GM21528 (cell line): Measurements from ENCODE around the gene ST6GALNAC1.
"Not testable (repeated sequence)": the region's sequence is repeated elsewhere in the genome, so short reads cannot be mapped to it uniquely, and the experiment has no call there.

Experiments used
- ATAC-seq: cut with Tn5 transposase; IDR thresholded peaks from one replicate; pipeline ENCODE4 v1.9.1; 2021; ENCODE audit warnings: mild to moderate bottlenecking, moderate library complexity; ENCODE audit not compliant: unreplicated experiment, low FRiP score

The ST6GALNAC1 gene

GRCh38 chr17:76614912-76615617 is 28.5 kb downstream of the ST6GALNAC1 start:
- ATAC-seq = no peak

GRCh38 chr17:76614064-76614759 is 29.3 kb downstream of the ST6GALNAC1 start:
- not testable (repeated sequence) for ATAC-seq

GRCh38 chr17:76612977-76613851 is 30.3 kb downstream of the ST6GALNAC1 start:
- ATAC-seq = no peak

GRCh38 chr17:76612465-76612864 is 31.1 kb downstream of the ST6GALNAC1 start:
- ATAC-seq = no peak

DNA sequence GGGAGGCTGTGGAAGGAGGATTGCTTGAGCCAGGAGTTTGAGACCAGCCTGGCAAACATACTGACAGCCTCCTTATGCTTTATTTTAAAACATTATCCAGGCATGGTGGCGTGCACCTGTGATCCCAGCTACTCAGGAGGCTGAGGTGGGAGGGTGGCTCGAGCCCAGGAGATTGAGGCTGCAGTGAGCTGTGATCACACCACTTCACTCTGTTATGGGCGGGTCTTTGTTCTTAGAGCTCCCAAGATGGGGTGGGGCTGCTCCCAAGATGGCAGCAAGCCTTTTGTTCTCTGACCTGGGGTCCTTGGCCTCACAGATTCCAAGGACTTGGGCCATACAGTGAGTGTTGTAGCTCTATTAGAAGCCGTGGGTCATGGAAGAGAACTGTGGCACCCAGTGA is 31.8 kb downstream of the ST6GALNAC1 start:
- ATAC-seq = no peak

- not testable (repeated sequence) for ATAC-seq
These were observed 32.3 kb downstream of the ST6GALNAC1 start for GRCh38 chr17:76611080-76611749.

- not testable (repeated sequence) for ATAC-seq
These were observed 36.9 kb downstream of the ST6GALNAC1 start for GRCh38 chr17:76606685-76607084.

DNA sequence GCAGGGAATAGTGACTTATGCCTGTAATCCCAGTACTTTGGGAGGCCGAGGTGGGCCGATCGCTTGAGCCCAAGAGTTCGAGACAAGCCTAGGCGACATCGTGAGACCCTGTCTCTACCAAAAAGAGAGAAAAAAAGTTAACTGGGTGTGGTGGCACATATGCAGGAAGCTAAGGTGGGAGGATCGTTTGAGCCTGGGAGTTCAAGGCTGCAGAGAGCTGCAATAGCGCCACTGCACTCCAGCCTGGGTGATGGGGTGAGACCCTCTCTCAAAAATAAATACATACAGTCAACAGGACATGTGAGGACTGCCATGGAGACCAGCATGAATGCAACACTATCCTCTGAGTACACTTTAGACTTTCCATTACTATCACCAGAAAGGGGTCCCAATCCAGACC is 42.5 kb downstream of the ST6GALNAC1 start:
- ATAC-seq = no peak

DNA sequence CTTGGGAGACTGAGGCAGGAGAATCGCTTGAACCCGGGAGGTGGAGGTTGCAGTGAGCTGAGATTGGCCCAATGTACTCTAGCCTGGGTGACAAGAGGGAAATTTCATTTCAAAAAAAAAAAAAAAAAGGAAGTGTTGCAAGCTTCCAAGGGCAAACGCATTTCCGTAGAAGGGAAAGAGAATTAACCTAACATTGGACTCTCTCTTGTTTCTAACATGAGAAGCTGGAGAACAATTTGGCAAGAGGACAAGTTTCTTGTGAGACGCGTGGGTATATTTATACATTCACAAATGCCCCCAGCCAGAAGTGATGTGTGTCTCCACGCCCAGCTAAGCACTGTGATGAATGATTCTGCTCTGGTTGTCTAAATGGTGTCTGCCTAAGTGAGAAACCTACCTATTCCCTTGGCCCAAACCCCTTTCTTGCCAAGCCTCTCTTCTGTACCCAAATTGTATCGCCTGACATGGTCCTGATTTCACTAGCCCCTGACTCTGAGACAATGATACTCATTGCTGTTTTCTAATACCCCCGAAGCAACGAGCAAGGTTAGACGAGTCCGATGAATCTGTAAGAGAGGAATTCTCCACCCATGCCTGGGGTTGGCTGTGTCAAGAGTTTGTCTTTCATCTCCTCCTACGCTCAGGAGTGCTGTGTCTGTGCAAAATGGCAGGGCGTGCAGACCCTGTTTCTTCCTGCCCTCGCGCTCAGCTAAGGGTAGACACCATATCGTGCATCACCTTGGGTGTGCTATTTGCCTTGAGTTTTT is 43.7 kb downstream of the ST6GALNAC1 start:
- no peak for ATAC-seq

GRCh38 chr17:76598004-76598439 is 45.5 kb downstream of the ST6GALNAC1 start:
- ATAC-seq = no peak

GRCh38 chr17:76597156-76598003 is 46.2 kb downstream of the ST6GALNAC1 start:
- ATAC-seq = no peak

DNA sequence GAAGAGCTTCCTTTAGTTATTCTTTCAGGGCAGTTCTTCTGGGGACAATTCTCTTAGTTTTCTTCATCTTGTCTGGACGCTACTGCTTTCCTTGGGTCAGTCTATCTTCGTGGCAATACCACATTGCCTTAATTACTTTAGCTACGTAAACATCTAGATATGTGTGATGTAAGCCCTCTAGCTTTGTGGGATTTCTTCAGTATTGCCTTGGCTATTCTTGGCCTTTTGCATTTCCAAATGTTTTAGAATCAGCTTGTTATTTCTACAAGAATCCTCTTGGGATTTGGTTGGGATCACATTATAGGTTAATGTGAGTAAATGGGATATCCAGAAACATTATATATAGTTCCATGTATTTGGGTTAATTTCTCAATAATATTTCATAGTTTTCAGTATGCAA is 48.9 kb downstream of the ST6GALNAC1 start:
- ATAC-seq = no peak

DNA sequence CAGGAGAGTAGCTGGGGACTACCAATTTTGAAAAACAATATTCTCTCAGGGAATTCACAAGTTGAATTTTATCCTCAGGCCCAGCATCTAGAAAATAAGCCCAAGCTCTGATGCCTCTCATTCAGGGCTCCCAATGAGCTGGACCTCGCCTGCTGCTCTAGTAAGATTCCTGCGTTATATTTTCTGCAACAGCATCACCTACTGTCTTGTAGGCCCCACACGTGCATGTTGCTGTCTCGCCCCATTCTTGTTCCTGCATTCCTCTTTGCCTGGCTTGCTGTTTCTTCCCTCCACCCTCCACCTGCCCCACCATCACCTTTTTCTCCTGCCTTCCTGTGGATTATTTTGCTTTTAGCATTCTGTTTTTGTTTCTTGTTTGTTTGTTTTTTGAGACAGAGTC is 49.6 kb downstream of the ST6GALNAC1 start:
- ATAC-seq = no peak

DNA sequence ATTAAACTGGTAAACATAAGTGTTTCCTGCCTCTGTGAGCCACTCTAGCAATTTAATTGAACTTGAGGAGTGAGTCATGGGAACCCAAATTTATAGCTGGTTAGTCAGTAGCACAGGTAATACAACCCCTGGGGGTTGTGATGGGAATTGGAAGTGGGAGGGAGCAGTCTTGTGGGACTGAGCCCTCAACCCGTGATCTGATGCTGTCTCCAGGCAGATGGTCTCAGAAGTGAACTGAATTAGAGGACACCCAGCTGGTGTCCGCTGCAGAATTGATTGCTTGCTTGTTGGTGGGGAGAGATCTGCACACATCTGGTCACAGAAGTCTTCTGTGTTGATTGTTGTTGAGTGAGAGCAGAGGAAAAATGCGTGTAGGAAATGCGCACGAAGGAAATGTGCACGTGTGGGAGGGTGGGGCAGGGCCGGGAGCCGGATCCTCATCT is 50.2 kb downstream of the ST6GALNAC1 start:
- no peak for ATAC-seq

DNA sequence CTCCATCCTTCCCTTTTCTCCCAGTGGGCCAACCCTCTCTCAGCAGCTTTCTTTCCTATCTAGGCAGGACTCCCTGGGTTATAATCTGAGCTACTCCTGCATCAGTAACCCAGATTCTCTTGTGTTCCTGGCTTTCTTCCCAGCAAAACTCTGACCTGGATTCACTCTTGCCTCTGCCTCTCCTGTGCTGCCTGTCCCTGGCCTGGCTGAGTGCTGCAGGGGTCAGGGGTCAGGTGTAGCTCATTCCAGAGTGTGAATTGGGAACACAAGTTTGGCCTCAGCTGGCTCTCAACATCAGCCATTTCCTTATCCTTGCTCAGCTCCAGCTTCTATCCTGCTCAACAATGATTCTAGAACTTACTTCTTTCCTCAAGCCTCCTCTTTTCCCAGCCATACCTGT is 55.4 kb downstream of the ST6GALNAC1 start:
- no peak for ATAC-seq

GRCh38 chr17:76586741-76587487 is 56.6 kb downstream of the ST6GALNAC1 start:
- no peak for ATAC-seq

GRCh38 chr17:76585649-76586593 is 57.6 kb downstream of the ST6GALNAC1 start, which contains the start of gene ST6GALNAC2:
Gene ST6GALNAC2 (minus strand): TSS chr17:76585860. CDS start chr17:76585808, 52 bp downstream.
- no peak for ATAC-seq
